DOHH2 (cell line): Measurements from ENCODE around the gene PARP2.

Experiments used
- CTCF ChIP-seq: fragments of 200-600 bp; sonication (generic); IDR thresholded peaks from one replicate; pipeline ENCODE4 v1.5.1; 2014; ENCODE audit warnings: antibody characterized with exemption, mild to moderate bottlenecking, low read depth, low read length; ENCODE audit not compliant: poor library complexity, severe bottlenecking
- EZH2phosphoT487 ChIP-seq: fragments of 200-600 bp; sonication (generic); IDR thresholded peaks from 2 replicates; pipeline ENCODE4 v1.6.1; 2017; ENCODE audit warnings: borderline replicate concordance, mild to moderate bottlenecking, antibody characterized with exemption, low read length, moderate library complexity, mixed read lengths

GRCh38 chr14:20383636-20384035 lies 40.2 kb downstream of the PARP2 start:
- TF ChIP-seq CTCF: no peak
- no peak for TF ChIP-seq EZH2phosphoT487
